Natural killer cell treated with Interleukin-12 subunit alpha and Interleukin-12 subunit beta and Interleukin-15 and Interleukin-18, amount 100 ng/mL, for 72 hours (primary cell): ENCODE data around the gene CCDC71. TPM values are rescaled to one million over a fixed set of nuclear protein-coding genes. Genes with fewer than 3 reads are reported as not detected.

Source experiments
- ATAC-seq, 2 donors: fragments of 150-1000 bp; cut with Tn5 transposase in 1 of 2; sonication (Bioruptor Pico), chemical (Tn5 transposase) in 1 of 2; 2 replicates each; pipeline ENCODE4 v1.10.0; 2021
- DNase-seq: peaks from one replicate; pipeline ENCODE4 v3.0.0; 2022; ENCODE audit warnings: low spot score
- H3K27ac Mint-ChIP-seq, 2 donors: 1 replicate in 1 of 2; 2 replicates in 1 of 2; pipeline ENCODE4 v1.8.0; 2022; ENCODE audit warnings: mixed read lengths in 2 of 2, mild to moderate bottlenecking in 1 of 2, moderate library complexity in 1 of 2
- H3K27me3 Mint-ChIP-seq, 2 donors: 1 replicate in 1 of 2; 2 replicates in 1 of 2; pipeline ENCODE4 v1.8.0; 2022; ENCODE audit warnings: mixed read lengths in 2 of 2
- H3K36me3 Mint-ChIP-seq: one replicate; pipeline ENCODE4 v1.8.0; 2022; ENCODE audit warnings: mixed read lengths
- H3K4me1 Mint-ChIP-seq, 2 donors: 1 replicate in 1 of 2; 2 replicates in 1 of 2; pipeline ENCODE4 v1.8.0; 2022; ENCODE audit warnings: low read depth in 2 of 2, mixed read lengths in 2 of 2, mild to moderate bottlenecking in 1 of 2
- H3K4me3 Mint-ChIP-seq: one replicate; pipeline ENCODE4 v1.8.0; 2022; ENCODE audit warnings: mixed read lengths
- H3K9me3 Mint-ChIP-seq: 2 replicates; pipeline ENCODE4 v1.8.0; 2022; ENCODE audit warnings: mixed read lengths
- total RNA-seq, 2 donors: library from RNA; stranded (reverse); gene quantifications; one replicate each; pipeline ENCODE4 v1.2.3, GENCODE V29; 2022

The CCDC71 gene
- total RNA-seq, 2 donors from 2014 or later, result 21.0 to 24.7 TPM

GRCh38 chr3:49161808-49162530 lies 4.2 kb downstream of the CCDC71 start:
- Mint-ChIP-seq H3K36me3 (peaks cover 12% of the 10 kb centered on the region), H3K27ac (no peak overlapping the region), H3K9me3 (no peaks in the 10 kb centered on the region), H3K4me1 (peaks cover 14 to 31% of the 10 kb centered on the region in 2 donors), H3K4me3 (no peak overlapping the region), H3K27me3 (no peaks in the 10 kb centered on the region)
- ATAC-seq (no peak), DNase-seq (no peak)

GRCh38 chr3:49161197-49161596 lies 4.9 kb downstream of the CCDC71 start:
- Mint-ChIP-seq H3K36me3 (peaks cover 12% of the 10 kb centered on the region), H3K4me3 (no peak overlapping the region), H3K4me1 (peaks cover 14 to 28% of the 10 kb centered on the region in 2 donors), H3K27me3 (no peaks in the 10 kb centered on the region), H3K27ac (no peak overlapping the region), H3K9me3 (no peaks in the 10 kb centered on the region)
- no peak for ATAC-seq
- DNase-seq, result no peak

DNA sequence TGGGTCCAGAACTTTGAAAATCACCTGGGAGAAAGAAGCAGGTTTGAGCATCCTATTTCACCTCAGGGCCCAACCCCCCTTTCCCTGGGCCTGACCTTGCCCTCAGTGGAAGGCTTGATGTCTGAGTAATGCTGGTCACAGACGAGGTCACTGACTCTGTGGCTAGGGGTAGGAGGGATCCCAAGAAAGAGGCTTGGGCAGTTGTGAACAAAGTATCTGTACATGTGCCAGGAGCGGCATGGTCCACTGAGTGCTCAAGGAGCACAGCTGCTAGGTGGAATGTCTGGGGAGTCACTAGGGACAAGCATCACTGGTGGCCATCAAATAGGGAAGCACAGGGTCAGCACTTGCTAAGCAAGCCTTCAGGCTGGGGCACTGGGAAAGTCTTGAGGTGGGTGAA lies 7.3 kb downstream of the CCDC71 start:
- H3K27ac Mint-ChIP-seq, result no peak overlapping the region
- no peak for DNase-seq
- no peaks in the 10 kb centered on the region for H3K9me3 Mint-ChIP-seq
- no peak for ATAC-seq
- H3K4me1 Mint-ChIP-seq, result peaks cover 0 to 10% of the 10 kb centered on the region in 2 donors
- H3K4me3 Mint-ChIP-seq, result no peak overlapping the region
- H3K27me3 Mint-ChIP-seq, result no peaks in the 10 kb centered on the region
- H3K36me3 Mint-ChIP-seq, result no peaks in the 10 kb centered on the region

DNA sequence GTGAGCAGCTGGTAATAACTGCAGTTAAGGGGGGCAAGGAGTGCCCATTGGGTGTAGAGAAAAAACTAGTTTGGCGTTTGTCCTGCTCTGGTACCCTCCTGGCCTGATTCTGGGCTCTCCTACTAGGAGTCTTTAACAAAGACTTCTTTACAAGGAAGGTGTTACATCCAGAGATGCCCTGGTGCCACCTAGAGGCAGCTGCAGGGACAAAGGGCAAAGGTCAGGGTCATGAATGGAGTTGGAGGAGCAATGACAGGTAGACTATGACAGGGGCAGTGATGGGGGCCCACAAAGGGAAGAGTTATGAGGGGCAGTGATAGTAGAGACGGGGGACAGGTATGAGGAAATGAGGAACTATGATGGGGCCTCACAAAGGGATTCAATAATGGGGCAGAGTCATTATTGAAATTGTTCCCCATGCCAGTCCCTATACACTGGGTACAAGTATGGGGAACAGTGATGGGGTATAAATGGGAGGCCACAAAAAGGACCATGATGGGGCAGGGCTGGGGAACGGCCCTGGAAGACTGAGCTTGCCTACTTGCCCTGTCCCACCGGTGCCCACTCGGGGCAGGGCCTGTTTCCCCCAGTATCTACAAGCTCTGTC lies 7.9 kb downstream of the CCDC71 start:
- no peaks in the 10 kb centered on the region for H3K36me3 Mint-ChIP-seq
- H3K27ac Mint-ChIP-seq, result no peak overlapping the region
- H3K4me3 Mint-ChIP-seq, result no peak overlapping the region
- ATAC-seq (peak; percentile 57 to 62), DNase-seq (no peak)
- H3K4me1 Mint-ChIP-seq, result peaks cover 0 to 7% of the 10 kb centered on the region in 2 donors
- H3K27me3 Mint-ChIP-seq, result no peaks in the 10 kb centered on the region
- no peaks in the 10 kb centered on the region for H3K9me3 Mint-ChIP-seq

DNA sequence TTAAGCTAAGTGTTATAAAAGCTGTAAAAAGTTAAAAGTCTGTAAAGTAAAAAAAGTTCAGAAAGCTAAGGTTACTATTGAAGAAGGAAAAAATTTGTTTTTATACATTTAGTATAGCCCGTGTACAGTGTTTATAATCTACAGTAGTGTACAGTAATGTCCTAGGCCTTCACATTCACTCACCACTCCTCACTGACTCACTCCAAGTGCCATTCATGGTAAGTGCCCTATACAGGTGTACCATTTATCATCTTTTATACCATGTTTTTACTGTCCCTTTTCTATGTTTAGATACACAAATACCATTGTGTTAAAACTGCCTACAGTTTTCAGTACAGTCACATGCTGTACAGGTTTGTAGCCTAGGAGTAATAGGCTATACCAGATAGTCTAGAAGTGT lies 8.8 kb downstream of the CCDC71 start:
- Mint-ChIP-seq H3K36me3 (no peaks in the 10 kb centered on the region), H3K27me3 (no peaks in the 10 kb centered on the region), H3K9me3 (no peaks in the 10 kb centered on the region), H3K4me1 (peaks cover 0 to 7% of the 10 kb centered on the region in 2 donors), H3K27ac (no peak overlapping the region), H3K4me3 (no peak overlapping the region)
- no peak for DNase-seq
- ATAC-seq, result no peak

- peaks cover 0 to 8% of the 10 kb centered on the region in 2 donors for H3K4me1 Mint-ChIP-seq
- ATAC-seq, result peak in 1 of 2 donors; percentile 63
- H3K27ac Mint-ChIP-seq, result no peak overlapping the region
- H3K4me3 Mint-ChIP-seq, result no peak overlapping the region
- H3K36me3 Mint-ChIP-seq, result no peaks in the 10 kb centered on the region
- no peaks in the 10 kb centered on the region for H3K27me3 Mint-ChIP-seq
- H3K9me3 Mint-ChIP-seq, result no peaks in the 10 kb centered on the region
- no peak for DNase-seq
These were observed 12.7 kb downstream of the CCDC71 start for GRCh38 chr3:49153349-49153912.

GRCh38 chr3:49151610-49152009 lies 14.5 kb downstream of the CCDC71 start:
- ATAC-seq (no peak), DNase-seq (no peak)
- no peak overlapping the region for H3K27ac Mint-ChIP-seq
- no peak overlapping the region for H3K4me3 Mint-ChIP-seq
- H3K27me3 Mint-ChIP-seq, result no peaks in the 10 kb centered on the region
- H3K36me3 Mint-ChIP-seq, result no peaks in the 10 kb centered on the region
- H3K4me1 Mint-ChIP-seq, result peaks cover 0 to 7% of the 10 kb centered on the region in 2 donors
- no peaks in the 10 kb centered on the region for H3K9me3 Mint-ChIP-seq

GRCh38 chr3:49148159-49148558 lies 18.0 kb downstream of the CCDC71 start:
- Mint-ChIP-seq H3K4me3 (no peak overlapping the region), H3K27me3 (no peaks in the 10 kb centered on the region), H3K4me1 (peaks cover 0 to 7% of the 10 kb centered on the region in 2 donors), H3K27ac (no peak overlapping the region), H3K36me3 (no peaks in the 10 kb centered on the region), H3K9me3 (no peaks in the 10 kb centered on the region)
- ATAC-seq (no peak), DNase-seq (no peak)

- Mint-ChIP-seq H3K4me3 (no peak overlapping the region), H3K27me3 (peaks cover 14 to 15% of the 10 kb centered on the region in 2 donors), H3K4me1 (peaks cover 0 to 3% of the 10 kb centered on the region in 2 donors), H3K9me3 (no peaks in the 10 kb centered on the region), H3K36me3 (no peaks in the 10 kb centered on the region), H3K27ac (no peak overlapping the region)
- ATAC-seq (no peak), DNase-seq (no peak)
These were observed 26.1 kb downstream of the CCDC71 start for GRCh38 chr3:49140080-49140479.

DNA sequence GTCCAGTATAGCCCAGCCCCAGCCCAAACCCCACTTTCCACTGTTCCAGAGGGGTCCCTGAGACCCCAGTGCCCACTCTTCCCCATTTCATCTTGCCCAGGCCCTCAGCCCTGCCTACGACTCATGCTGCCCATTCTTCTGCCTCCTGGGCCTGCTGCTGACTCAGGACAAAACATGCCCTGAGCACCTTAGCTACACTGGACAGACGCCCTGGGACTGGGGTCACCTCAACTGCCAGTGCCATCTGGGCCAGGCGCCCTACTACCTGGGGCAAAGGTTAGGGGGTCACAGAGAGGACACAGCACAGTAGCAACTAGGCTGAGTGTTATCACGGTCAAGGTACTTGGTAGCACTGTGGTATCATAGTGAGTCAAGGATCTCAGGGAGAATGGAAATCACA lies 30.6 kb downstream of the CCDC71 start:
- no peak overlapping the region for H3K27ac Mint-ChIP-seq
- no peak overlapping the region for H3K4me3 Mint-ChIP-seq
- no peaks in the 10 kb centered on the region for H3K4me1 Mint-ChIP-seq
- no peaks in the 10 kb centered on the region for H3K36me3 Mint-ChIP-seq
- ATAC-seq, result peak in 1 of 2 donors; percentile 22
- DNase-seq, result no peak
- peaks cover 0 to 13% of the 10 kb centered on the region in 2 donors for H3K27me3 Mint-ChIP-seq
- H3K9me3 Mint-ChIP-seq, result no peaks in the 10 kb centered on the region

DNA sequence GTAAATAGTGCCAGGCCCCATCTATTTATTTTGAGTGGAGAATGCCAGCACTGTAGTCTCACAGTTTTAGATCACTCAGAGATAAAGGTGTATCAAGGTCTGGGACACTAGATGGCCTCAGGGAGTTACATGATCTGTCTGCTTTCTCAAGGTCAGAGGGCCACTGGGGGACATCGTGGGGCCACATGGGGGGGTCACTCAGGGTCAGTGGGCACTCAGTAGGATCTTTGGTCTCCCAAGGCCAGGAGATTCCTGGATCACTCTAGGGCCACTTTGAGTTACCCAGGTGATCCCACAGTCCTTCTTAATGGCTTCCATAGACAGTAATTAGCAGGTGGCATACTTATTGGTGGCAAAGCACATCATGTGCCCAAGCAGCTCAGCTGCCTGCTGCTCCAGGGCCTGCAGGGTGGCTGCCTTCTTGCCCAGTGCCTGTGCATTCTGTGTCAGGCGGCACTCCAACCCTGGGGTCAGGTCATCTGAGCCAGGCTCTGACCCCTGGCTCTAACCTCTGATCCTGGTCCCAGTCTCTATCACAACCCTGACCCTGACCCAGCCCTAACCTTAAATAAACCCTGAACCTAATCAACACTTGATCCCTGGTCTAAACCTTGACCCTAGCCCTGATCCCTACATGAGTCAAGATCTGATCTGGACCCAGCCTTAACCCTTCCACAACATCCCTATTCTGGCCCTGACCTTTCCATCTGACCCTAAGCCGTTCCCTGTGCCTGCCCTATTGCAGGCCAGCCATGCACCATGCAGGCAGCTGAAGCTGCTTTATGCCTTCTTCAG lies 31.5 kb downstream of the CCDC71 start:
- no peak overlapping the region for H3K27ac Mint-ChIP-seq
- ATAC-seq (no peak), DNase-seq (no peak)
- peaks cover 0 to 10% of the 10 kb centered on the region in 2 donors for H3K27me3 Mint-ChIP-seq
- H3K36me3 Mint-ChIP-seq, result no peaks in the 10 kb centered on the region
- H3K4me3 Mint-ChIP-seq, result no peak overlapping the region
- H3K4me1 Mint-ChIP-seq, result no peaks in the 10 kb centered on the region
- H3K9me3 Mint-ChIP-seq, result no peaks in the 10 kb centered on the region

- H3K27ac Mint-ChIP-seq, result no peak overlapping the region
- H3K36me3 Mint-ChIP-seq, result no peaks in the 10 kb centered on the region
- peak overlapping the region; percentile 20 for H3K4me3 Mint-ChIP-seq
- H3K9me3 Mint-ChIP-seq, result no peaks in the 10 kb centered on the region
- no peak for DNase-seq
- no peaks in the 10 kb centered on the region for H3K4me1 Mint-ChIP-seq
- ATAC-seq, result no peak
- H3K27me3 Mint-ChIP-seq, result peaks cover 0 to 10% of the 10 kb centered on the region in 2 donors
These were observed 32.7 kb downstream of the CCDC71 start for GRCh38 chr3:49133226-49133951.

- H3K9me3 Mint-ChIP-seq, result no peaks in the 10 kb centered on the region
- H3K27me3 Mint-ChIP-seq, result peaks cover 0 to 8% of the 10 kb centered on the region in 2 donors
- no peak within 1 kb of the TSS for H3K27ac Mint-ChIP-seq
- DNase-seq, result no peak
- no peaks in the 10 kb centered on the region for H3K36me3 Mint-ChIP-seq
- ATAC-seq, result no peak
- peak within 1 kb of the TSS; percentile 20 for H3K4me3 Mint-ChIP-seq
- no peaks in the 10 kb centered on the region for H3K4me1 Mint-ChIP-seq
These were observed 33.5 kb downstream of the CCDC71 start, which contains the start of gene LAMB2 for GRCh38 chr3:49132437-49133225. Gene LAMB2 (minus strand): TSS chr3:49133050. CDS start chr3:49132867, 183 bp downstream.
